GM08714 (cell line): Measurements from ENCODE around the gene B4GALNT1.
"Not testable (repeated sequence)": the region's sequence is repeated elsewhere in the genome, so short reads cannot be mapped to it uniquely, and the experiment has no call there.

Source experiments
- H3K4me3 ChIP-seq: fragments of 200-500 bp; sonication (Bioruptor generic); 2 replicates; pipeline ENCODE4 v1.5.1; 2014; ENCODE audit warnings: mild to moderate bottlenecking, low read length, inconsistent platforms
- ZNF274 ChIP-seq: IDR thresholded peaks from 2 replicates; pipeline ENCODE4 v1.6.1; 2012; ENCODE audit warnings: mild to moderate bottlenecking, low read depth, low read length

The B4GALNT1 gene

DNA sequence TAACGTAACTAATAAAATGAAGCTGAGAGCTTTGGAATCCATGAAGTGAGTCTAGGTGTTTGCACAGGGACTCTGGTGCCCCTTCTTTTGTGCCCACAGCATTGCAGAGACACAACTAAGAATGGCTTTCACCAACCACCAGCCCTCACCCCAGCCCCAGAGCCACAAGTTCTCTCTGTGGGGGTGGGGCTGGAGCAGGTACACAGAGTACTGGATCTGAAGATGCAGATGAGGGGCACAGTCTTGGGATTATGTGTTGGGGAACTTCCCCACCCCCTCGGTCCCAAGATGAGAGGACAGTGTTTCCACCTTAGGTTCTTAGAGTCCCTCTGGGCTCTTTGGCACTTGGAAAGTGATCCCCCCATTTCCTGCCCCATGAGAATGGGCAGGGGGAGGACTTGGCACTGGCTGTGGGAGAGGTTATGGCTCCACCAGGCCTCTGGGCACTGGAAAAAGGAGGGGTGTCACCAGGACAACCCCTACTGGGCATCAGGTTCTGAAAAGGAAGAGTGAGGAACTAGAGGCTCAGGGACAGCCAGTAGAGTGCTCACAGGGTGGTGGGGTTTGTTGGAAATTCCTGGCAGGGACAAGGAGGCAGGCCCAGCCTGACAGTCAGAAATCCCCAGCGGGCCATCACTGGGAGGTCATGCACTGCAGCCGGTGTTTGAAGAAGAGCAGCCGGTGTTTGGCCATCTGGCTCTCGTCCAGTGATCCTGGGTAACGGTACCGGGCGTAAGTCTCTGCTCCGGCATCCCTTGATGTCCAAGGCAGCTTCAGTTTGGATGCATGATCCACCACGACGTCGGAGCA, 6.7 kb downstream of the B4GALNT1 start:
- TF ChIP-seq ZNF274 = no peak
- H3K4me3 ChIP-seq = no peak overlapping the region

DNA sequence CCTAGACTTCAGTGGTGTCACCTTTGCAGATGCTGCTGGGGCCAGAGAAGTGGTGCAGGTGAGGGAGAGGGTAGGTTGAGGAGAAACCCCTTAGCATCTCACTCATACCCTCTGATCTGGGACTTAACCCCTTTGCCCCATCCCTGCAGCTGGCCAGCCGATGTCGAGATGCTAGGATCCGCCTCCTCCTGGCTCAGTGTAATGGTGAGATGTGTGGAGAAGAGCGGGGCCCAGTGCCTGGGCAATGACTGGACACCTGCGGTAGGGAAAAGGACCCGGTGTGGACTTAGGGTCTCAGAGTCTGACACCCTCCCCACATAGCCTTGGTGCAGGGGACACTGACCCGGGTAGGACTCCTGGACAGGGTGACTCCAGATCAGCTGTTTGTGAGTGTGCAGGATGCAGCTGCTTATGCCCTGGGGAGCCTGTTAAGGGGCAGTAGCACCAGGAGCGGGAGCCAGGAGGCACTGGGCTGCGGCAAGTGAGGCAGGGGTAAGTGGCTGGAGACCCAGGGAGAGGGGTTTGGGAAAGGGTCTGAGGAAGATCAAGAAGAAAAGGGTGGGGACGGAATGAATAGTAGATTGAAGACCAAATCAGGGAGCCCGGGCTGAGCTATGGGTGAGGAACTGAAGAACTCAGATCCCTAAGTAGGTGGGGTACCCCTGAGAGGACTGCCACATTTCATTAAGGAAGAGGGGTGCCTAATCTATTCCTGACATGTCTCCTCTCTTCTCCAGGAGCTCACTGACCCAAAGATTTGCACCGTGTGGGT, 7.6 kb downstream of the B4GALNT1 start:
- TF ChIP-seq ZNF274 = no peak
- no peak overlapping the region for H3K4me3 ChIP-seq

DNA sequence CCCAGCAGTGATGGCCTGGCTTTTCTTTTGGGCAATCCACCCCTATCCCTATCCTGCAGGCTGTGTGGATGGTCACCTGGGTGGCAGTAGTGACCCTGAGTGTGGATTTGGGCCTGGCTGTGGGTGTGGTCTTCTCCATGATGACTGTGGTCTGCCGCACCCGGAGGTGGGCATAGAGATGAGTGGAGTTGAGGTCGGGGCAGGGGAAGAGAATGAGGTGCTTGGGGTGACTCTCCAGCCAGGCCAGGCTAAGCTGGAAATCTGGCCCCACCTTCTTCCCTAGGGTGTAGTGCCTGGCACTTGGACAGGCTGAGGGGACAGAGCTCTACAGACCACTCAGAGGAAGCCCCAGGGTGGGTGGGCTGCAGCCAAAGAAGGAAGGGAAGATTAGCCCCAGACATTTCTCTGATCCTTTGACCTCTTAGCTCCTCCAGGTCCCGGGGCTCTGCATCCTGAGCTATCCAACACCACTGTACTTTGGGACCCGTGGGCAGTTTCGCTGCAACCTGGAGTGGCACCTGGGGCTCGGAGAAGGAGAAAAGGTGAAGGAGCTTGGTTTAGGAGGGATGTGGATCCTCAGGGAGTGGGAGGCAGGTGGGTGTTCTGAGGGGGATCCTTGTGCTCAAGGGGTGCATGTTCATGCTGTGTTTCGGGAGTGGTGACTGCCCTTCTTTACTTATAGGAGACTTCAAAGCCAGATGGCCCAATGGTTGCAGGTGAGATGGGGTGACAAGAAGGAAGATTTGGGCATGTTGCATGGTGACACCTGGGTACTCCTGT, 8.4 kb downstream of the B4GALNT1 start:
- no peak for TF ChIP-seq ZNF274
- no peak overlapping the region for H3K4me3 ChIP-seq

DNA sequence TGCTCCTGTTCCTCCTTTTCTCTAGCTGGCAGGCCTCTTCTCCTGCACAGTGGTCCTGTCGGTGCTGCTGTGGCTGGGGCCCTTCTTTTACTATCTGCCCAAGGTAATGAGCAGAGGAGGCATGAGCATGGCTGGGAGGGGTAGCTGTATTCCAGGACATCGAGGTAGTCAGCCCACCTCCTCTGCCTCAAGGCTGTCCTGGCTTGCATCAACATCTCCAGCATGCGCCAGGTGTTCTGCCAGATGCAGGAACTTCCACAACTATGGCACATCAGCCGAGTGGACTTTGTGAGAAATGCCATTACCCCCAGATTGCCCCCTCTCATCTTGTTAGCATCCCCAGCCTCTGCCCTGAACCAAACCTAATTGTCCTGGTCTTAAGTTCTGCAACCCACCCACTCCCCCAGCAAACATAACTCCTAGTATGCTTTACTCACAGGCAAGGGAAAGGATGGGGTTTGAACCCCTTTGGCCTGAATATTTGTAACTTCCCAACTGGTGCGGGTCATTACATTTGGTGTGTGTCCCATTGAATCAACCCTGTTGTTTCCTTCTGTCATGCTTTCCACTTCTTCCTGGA, 9.1 kb downstream of the B4GALNT1 start:
- H3K4me3 ChIP-seq = no peak overlapping the region
- no peak for TF ChIP-seq ZNF274

DNA sequence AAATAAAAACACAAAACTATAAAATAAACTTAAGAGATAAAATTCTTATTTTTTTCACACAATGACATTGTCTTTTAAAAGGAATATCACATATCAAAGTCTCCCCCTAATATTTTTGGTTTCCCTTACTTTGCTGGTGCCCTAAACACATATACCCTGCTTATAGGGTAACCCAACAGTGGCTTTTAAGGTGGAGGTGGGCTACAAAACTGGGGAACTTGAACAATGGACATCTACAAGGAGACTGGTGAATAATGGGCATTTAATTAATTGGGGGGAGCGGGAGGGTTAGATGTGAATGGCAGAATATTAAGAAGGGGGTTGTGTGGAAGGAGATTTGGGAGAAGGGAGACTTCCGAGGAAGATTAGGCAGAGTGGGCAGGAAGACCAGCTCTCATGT, 9.6 kb downstream of the B4GALNT1 start:
- TF ChIP-seq ZNF274 = no peak
- H3K4me3 ChIP-seq = no peak overlapping the region

DNA sequence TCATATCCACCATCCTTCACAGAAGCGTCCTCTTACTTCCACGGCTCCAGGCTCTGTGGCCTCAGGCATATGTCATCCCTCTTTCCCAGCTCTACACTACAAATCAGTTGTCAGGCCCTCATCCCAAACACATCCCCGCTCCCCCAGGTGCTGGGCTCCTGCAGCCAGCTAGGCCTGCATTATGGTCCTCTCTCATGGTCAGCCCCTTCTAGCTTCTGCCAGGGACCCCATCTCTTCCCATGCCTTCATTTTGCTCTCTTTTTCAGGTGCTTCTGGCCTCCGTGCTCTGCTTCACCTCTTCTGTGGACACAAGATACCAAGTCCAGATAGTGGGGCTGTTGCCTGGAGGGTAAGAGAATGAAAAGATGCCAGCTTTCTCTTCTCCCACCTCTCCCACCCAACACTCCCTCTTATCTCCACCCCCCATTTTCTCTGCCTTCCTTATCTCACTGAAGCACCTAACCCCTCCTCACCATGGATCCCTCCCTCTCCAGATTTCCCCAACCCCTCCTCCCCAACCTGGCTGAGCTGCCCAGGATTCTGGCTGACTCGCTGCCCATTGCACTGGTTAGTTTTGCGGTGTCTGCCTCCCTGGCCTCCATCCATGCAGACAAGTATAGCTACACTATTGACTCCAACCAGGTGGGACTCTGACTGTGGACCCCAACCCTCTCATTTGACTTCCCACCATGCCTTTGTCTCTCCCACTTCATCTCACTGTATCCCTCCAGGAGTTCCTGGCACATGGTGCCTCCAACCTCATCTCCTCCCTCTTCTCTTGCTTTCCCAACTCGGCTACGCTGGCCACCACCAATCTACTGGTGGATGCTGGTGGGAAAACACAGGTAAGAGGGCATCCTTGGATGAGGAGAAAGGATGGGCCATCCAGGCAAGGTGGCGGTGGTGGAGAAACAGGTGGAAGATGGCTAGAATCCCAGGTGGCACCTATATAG, 10.4 kb downstream of the B4GALNT1 start:
- H3K4me3 ChIP-seq = no peak overlapping the region
- no peak for TF ChIP-seq ZNF274

DNA sequence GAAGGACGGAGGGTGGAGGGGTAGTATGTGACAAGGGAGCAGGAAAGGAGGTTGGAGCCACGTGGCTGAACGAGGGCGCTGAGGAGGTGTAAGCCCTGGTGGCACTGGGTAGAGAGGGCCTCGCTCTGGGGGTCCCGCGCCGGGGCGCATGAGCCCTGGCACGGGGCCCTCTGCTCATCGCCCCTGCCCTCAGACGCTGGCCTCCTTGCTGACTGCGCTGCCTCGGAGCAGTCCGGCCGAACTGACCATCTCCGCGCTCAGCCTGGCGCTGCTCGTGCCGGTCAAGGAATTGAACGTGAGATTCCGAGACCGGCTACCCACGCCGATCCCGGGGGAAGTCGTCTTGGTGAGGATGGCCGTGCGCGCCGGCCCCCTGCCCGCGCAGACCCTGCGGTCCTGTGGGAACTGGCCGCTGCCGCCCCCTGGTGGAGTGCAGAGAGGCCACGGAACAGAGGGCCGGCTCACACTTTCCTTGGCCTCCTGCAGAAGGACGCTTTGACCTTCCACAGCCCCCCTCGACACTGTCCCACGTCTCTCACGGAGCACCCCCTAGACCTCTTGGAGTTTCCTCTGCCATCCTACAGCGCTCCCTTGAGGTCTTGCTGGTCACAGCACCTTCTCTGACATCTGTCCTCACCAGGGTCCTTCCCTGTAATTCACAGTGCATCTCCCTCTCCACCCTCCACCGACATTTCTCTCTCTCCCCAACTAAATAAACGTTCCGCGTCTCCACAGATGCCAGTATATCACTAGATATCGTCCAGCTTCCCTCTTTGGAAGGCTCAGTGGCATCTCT, 11.3 kb downstream of the B4GALNT1 start:
- H3K4me3 ChIP-seq = peak overlapping the region; percentile 6; the same call in 1 of the 2 replicates
- TF ChIP-seq ZNF274 = no peak

DNA sequence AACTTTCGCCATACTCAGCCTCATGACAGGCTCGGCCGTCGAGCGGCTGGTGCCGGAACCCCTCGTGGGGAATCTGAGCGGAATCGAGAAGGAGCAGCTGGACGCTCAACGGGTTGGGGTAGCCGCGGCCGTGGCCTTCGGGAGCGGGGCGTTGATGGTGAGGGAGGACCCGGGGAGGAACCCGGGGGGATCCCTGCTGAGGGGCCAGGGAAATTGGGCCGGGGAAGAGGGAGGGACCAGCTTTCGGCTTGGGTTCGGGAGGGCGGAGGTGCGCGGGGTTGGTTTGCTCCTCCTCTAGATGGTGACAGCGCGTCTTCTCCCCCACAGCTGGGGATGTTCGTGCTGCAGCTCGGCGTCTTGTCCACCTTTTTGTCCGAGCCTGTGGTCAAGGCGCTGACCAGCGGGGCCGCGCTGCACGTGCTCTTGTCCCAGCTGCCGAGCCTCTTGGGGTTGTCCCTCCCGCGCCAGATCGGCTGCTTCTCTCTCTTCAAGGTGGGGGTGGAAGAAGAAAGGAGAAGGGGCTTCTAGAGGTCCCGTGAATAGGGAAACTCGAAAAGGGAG, 12.0 kb downstream of the B4GALNT1 start:
- H3K4me3 ChIP-seq = no peak overlapping the region; the same call in 1 of the 2 replicates
- no peak for TF ChIP-seq ZNF274

DNA sequence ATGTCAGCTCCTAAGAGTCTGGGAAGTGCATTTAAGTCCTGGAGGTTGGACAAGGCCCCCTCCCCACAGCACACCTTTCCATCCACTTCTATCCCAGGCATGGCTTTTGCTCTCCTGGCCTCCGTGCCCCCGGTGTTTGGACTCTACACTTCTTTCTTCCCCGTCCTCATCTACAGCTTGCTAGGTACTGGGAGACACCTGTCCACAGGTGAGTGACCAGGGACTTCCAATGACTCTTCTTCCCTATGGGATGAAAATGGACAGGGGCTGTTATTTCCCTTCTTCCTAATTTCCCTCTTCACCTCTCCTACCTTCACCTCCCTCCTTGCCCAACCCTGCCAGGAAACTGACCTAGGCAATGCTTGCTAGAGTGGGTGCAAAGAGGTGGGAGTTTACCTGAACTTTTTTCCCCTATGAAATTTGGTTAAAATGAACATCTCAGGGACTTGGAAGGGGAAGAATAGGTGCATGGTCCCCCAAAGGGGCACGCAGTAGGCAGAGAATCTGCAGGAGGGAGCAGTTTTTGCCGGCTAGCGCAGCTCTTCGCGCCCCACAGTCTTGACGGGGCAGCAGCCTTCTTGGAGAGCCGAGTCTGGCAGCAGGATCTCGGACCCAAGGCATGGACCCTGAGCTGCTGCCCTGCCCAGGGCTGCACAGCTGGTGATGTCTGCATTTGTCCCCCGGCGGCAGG, 12.6 kb downstream of the B4GALNT1 start:
- no peak for TF ChIP-seq ZNF274
- H3K4me3 ChIP-seq = no peak overlapping the region

DNA sequence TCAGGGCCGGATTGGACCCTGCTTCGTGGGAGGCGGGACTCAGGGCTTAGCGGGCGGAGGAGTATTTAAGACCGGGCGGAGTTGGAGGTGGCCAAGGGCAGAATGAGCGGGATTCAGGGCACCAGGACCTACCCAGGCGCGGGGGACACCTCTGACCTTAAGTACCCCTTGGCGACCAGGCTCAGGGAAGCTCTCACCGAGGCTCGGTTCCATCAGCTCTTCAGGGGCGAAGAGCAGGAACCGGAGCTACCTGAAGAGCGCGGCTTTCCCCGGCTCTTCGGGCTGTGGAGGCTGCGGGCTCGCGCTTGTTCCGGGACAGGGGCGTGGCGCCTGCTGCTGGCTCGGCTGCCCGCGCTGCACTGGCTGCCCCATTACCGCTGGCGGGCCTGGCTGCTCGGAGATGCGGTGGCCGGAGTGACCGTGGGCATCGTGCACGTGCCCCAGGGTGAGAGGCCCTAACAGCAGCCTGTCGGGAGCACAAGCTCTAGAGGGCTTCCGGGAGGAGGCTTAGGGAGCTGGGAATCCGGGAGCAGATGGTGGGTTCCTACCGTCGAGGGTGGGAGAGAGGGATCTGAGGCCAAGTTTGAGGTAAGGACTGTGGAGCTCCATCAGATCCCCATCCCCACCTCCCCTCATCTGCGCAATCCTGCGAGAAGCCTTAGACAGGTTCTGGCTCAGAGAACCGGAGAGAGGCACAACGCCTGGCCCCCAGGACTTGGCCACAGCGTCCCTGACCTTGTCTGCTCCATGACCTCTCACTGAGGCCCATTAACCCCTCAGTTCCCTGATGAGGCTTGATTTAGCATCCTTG, 13.4 kb downstream of the B4GALNT1 start:
- H3K4me3 ChIP-seq = no peak overlapping the region
- TF ChIP-seq ZNF274 = no peak

DNA sequence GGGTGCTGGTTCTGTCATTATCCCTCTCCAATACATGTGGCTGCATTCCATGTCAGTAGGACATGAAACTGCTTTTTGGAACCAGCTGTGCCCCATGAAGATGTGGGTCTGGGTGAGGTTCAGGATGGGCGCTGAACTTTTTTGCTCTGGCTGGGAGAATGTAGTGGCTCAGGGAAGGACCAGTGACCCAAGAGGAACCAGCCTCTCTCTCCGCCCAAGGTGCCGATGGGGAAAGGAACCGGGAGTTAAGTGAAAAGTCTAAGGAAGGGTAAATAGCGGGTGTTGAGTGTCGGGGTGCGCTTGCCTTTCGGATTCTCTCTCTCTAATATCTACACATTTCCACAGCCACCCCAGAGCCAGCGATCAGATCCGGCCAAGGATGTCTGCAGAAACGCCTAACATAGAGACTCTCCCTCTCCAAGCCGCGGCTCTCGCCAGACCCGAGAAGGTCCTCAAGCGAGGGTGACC, 14.0 kb downstream of the B4GALNT1 start:
- H3K4me3 ChIP-seq = no peak overlapping the region
- TF ChIP-seq ZNF274 = no peak

DNA sequence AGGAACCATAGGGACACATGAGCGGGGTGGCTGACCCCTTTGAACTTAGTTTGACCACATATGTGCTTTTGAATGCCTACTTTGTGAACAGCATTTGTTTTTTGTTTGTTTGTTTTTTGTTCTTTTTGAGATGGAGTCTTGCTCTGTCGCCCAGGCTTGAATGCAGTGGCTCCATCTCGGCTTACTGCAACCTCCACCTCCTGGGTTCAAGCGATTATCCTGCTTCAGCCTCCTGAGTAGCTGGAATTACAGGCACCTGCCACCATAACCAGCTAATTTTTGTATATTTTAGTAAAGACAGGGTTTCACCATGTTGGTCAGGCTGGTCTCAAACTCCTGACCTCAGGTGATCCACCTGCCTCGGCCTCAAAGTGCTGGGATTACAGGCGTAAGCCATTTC, 14.6 kb downstream of the B4GALNT1 start:
- H3K4me3 ChIP-seq = not testable (repeated sequence)
